OCI-LY7 (cell line): Measurements from ENCODE around the gene RIMBP2.
"Not testable (repeated sequence)": the region's sequence is repeated elsewhere in the genome, so short reads cannot be mapped to it uniquely, and the experiment has no call there.

Experiments
- CTCF ChIP-seq: fragments of 200-600 bp; sonication (generic); conservative IDR thresholded peaks from 2 replicates; pipeline ENCODE4 v1.5.1; 2014; ENCODE audit warnings: mild to moderate bottlenecking, antibody characterized with exemption, low read length, moderate library complexity, mixed read lengths
- EZH2phosphoT487 ChIP-seq: fragments of 200-600 bp; sonication (generic); IDR thresholded peaks from 2 replicates; pipeline ENCODE4 v1.6.1; 2018; ENCODE audit warnings: low read depth, borderline replicate concordance, mild to moderate bottlenecking, mixed run types, antibody characterized with exemption, low read length, moderate library complexity, mixed read lengths

GRCh38 chr12:130584475-130584874 is 131.6 kb downstream of the RIMBP2 start:
- TF ChIP-seq CTCF, EZH2phosphoT487: not testable (repeated sequence)
